ENCODE measurements around the gene RAB15.
A peak's percentile ranks its signal among the peaks of the same experiment; 100 is the strongest.

The RAB15 gene

DNA sequence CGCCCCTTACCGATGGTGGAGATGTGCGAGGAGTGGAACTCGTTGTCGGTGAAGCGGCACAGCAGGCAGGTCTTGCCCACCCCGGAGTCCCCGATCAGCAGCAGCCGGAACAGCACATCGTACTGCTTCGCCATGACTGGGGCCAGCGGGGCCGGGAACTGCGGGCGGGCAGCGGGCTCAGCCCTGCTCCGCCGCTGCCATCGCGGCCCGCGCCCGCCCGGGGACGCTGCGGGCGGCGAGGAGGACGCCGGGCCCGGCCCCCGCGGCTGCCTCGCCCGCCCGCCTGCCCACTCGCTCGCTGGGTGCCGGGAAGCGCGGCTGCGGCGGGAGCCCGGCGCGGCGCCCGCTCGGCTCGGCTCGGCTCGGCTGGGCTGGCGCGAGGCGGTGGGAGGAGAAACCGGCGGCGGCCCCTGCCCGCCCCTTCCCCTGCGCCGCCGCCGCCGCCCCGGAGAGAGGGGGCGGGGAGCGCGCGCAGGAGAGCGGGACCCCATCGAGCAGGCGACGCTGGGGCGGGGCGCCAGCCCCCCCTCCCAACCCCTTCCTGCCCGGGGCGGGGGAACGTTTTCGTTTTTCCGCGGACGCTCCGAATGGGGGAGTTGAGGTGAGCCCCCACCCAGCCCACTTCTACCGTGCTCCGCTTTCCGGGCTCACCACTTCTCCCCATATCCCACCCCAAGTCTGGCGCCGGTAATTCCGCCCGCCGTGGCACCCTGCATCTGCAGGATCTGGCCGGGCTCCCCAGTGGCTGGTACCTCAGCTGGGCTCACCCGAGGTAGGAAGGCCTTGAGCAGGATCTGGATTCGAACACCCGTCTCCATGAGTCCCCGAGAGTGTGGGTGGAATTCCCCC, at the start of gene RAB15:
TSS of gene RAB15 (minus strand) at position 394 of the 849 bp plus-strand sequence. CDS start at position 134, 260 bp downstream.
- DNase-seq (ENCODE audit: low read depth): no peak
- TF ChIP-seq, protein P1, sequence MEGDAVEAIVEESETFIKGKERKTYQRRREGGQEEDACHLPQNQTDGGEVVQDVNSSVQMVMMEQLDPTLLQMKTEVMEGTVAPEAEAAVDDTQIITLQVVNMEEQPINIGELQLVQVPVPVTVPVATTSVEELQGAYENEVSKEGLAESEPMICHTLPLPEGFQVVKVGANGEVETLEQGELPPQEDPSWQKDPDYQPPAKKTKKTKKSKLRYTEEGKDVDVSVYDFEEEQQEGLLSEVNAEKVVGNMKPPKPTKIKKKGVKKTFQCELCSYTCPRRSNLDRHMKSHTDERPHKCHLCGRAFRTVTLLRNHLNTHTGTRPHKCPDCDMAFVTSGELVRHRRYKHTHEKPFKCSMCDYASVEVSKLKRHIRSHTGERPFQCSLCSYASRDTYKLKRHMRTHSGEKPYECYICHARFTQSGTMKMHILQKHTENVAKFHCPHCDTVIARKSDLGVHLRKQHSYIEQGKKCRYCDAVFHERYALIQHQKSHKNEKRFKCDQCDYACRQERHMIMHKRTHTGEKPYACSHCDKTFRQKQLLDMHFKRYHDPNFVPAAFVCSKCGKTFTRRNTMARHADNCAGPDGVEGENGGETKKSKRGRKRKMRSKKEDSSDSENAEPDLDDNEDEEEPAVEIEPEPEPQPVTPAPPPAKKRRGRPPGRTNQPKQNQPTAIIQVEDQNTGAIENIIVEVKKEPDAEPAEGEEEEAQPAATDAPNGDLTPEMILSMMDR (IDR thresholded peaks at IDR 0.05; ENCODE audit: control insufficient read depth, insufficient read depth, low read depth, low read length, missing control alignments): no peak
- peak within 1 kb of the TSS; percentile 67 for H3K4me3 ChIP-seq (ENCODE audit: control insufficient read depth, low read depth, low read length)

DNA sequence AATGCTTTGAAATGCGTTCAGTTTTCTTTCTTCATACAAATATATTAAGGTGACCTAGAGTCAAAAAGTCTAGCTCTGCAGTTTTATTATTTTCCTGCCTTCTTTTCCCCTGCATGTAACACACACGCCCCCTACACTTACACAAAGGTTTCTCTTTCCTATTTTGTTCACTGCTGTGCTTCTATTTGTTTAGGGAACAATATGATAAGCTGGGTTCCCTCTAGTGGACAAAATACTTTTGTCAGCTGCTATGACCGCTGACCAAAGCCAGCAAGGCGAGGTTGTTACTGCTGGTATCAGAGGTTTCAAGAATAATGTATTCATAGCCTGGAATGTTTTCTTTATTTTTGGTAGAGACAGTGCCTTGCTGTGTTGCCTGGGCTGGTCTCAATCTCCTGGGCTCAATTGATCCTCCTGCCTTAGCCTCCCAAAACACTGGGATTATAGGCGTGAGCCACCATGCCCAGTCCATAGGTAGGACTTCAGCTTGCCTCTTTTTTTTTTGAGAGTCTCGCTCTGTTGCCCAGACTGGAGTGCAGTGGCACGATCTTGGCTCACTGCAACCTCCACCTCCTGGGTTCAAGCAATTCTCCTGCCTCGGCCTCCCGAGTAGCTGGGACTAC, 47.9 kb upstream of the RAB15 start:
- DNase-seq (ENCODE audit: low read depth): peak; percentile 72

DNA sequence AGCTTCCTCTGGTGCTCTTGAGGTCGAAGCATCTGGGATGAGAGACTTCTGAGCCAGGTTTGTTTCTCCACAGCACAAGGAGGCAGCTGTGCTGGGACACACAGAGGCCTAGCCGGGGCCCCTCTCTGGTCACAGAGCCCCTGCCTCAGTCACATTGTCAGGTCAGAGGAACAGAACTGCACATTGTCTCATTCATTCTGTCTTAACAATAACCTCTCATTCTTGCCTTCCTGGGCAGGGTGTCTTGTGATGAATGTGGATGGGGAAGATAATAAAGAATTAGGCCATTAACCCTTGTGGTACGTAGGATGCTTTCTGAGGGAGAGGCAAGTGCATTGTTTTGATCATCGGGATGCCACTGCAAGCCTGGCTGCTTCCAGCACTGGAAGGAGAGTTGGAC, 44.3 kb upstream of the RAB15 start:
- no peak for DNase-seq (ENCODE audit: low read depth)
- TF ChIP-seq, protein P1 (IDR thresholded peaks at IDR 0.05; ENCODE audit: control insufficient read depth, insufficient read depth, low read depth, low read length, missing control alignments): no peak
- H3K4me3 ChIP-seq (ENCODE audit: control insufficient read depth, low read depth, low read length): no peak overlapping the region

More for the DNA sequence above, 47.9 kb upstream of the RAB15 start:
- TF ChIP-seq, protein P1 (IDR thresholded peaks at IDR 0.05; ENCODE audit: control insufficient read depth, insufficient read depth, low read depth, low read length, missing control alignments): peak; percentile 75
- H3K4me3 ChIP-seq (ENCODE audit: control insufficient read depth, low read depth, low read length): no peak overlapping the region

DNA sequence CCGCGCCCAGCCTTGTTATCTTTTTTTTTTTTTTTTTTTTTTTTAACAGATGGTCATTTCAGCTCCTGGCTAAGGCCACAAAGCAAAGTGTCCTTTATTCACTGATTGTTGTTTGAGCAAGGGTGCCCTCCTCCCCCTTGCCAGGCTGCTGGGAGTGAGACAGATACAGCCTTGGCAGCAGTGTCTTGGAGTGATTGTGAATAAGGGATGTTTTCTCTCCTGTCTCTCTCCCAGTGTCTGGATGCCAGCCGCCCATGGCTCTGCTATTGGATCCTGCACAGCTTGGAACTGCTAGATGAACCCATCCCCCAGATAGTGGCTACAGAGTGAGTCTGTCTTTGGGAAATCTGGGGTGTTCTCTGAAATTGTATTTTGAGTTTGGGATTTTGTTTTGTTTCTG, 43.3 kb upstream of the RAB15 start:
- TF ChIP-seq, protein P1 (IDR thresholded peaks at IDR 0.05; ENCODE audit: control insufficient read depth, insufficient read depth, low read depth, low read length, missing control alignments): no peak
- DNase-seq (ENCODE audit: low read depth): no peak
- H3K4me3 ChIP-seq (ENCODE audit: control insufficient read depth, low read depth, low read length): no peak overlapping the region

DNA sequence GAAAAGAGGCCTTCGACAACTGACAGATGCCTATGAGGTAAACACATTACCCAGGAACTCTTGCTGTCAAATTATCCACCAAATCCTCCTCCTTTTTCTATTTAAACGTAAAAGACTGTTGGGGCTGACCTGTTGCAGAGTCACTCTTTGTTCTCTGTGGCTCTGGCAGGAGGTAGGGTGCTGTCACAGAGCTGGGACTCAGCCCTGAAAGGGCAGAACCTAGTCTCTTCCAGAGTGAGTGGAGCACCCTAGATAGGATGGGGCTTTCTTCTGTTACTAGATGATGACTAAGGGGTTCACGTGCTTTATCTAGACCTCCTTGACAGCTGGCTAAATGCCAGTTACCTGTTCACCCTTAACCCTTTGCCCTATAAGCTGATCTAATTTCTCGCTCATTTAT, 40.2 kb upstream of the RAB15 start:
- no peak overlapping the region for H3K4me3 ChIP-seq (ENCODE audit: control insufficient read depth, low read depth, low read length)
- TF ChIP-seq, protein P1 (IDR thresholded peaks at IDR 0.05; ENCODE audit: control insufficient read depth, insufficient read depth, low read depth, low read length, missing control alignments): no peak
- DNase-seq (ENCODE audit: low read depth): no peak

DNA sequence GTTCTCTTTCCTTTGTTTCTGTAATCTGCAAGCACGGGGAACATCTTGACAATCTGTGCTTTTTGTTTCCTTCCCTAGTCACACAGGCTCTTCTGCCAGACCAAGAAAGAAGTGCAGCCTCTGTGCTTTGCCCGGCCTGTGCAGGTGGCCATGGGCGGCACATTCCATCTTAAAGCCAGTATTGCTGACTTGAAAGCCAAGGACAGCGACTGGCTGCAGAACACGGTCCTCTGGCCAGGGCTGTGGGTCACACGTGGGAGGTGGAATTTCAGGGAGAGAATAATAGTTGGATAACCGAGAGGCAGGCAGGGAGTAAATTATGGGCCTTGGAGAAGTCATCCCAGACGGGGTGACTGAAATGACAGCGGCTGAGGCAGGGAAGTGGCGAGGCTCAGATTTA, 39.4 kb upstream of the RAB15 start:
- no peak for DNase-seq (ENCODE audit: low read depth)
- TF ChIP-seq, protein P1 (IDR thresholded peaks at IDR 0.05; ENCODE audit: control insufficient read depth, insufficient read depth, low read depth, low read length, missing control alignments): no peak
- H3K4me3 ChIP-seq (ENCODE audit: control insufficient read depth, low read depth, low read length): no peak overlapping the region

All from AG09309 (cell line).